Suprapubic skin (tissue), 3 donors: Measurements from ENCODE around the gene DPEP2.

Source experiments
- CTCF ChIP-seq, 2 donors: fragments of 200-600 bp in 1 of 2; fragments of 450-650 bp in 1 of 2; sonication (generic) in 1 of 2; IDR thresholded peaks; one replicate each; pipeline ENCODE4 v1.5.1; 2016 to 2019; ENCODE audit warnings: antibody characterized with exemption in 2 of 2, mild to moderate bottlenecking in 1 of 2, moderate library complexity in 1 of 2
- POLR2AphosphoS5 ChIP-seq, 3 donors: sonication (generic); formaldehyde crosslinking; IDR thresholded peaks; one replicate each; pipeline ENCODE4 v1.6.1; 2017; ENCODE audit warnings: antibody characterized with exemption in 3 of 3

- TF ChIP-seq POLR2AphosphoS5 (IDR thresholded peaks at IDR 0.05) (no peak), CTCF (IDR thresholded peaks at IDR 0.05) (no peak)
These were observed 32.6 kb downstream of the DPEP2 start for GRCh38 chr16:67966549-67967182.
